WERI-Rb-1 (cell line): ENCODE measurements around the gene ADAMTS12.
"Not testable (repeated sequence)": the region's sequence is repeated elsewhere in the genome, so short reads cannot be mapped to it uniquely, and the experiment has no call there.

Source experiments
- DNase-seq: peaks from one replicate; pipeline ENCODE4 v3.0.0-alpha.2; 2020
- H3K27ac ChIP-seq: fragments of 250-450 bp; sonication (Bioruptor Pico); 2 replicates; pipeline ENCODE4 v1.5.1; 2020; ENCODE audit warnings: mild to moderate bottlenecking, moderate library complexity
- H3K27me3 ChIP-seq: fragments of 250-450 bp; sonication (Bioruptor Pico); 2 replicates; pipeline ENCODE4 v1.5.1; 2021; ENCODE audit warnings: mild to moderate bottlenecking, low read depth, moderate library complexity; ENCODE audit not compliant: insufficient read depth, severe bottlenecking
- H3K36me3 ChIP-seq: fragments of 250-450 bp; sonication (Bioruptor Pico); 2 replicates; pipeline ENCODE4 v1.5.1; 2020; ENCODE audit warnings: mild to moderate bottlenecking, moderate library complexity
- H3K4me3 ChIP-seq: 2 replicates; pipeline ENCODE4 v1.5.1; 2011; ENCODE audit warnings: low read depth, mild to moderate bottlenecking, control low read depth, low read length
- H3K9me3 ChIP-seq: fragments of 250-450 bp; sonication (Bioruptor Pico); 2 replicates; pipeline ENCODE4 v1.5.1; 2021; ENCODE audit warnings: mild to moderate bottlenecking, moderate library complexity; ENCODE audit not compliant: severe bottlenecking
- CTCF ChIP-seq: IDR thresholded peaks from 2 replicates; pipeline ENCODE4 v1.5.1; 2011; ENCODE audit warnings: low read depth, mild to moderate bottlenecking, control low read depth, inconsistent platforms, low read length

The ADAMTS12 gene

GRCh38 chr5:33886283-33886682 lies 5.5 kb downstream of the ADAMTS12 start:
- Histone ChIP-seq H3K9me3 (no peaks in the 10 kb centered on the region), H3K4me3 (no peak overlapping the region), H3K36me3 (no peaks in the 10 kb centered on the region), H3K27ac (no peak overlapping the region), H3K27me3 (peaks cover 88% of the 10 kb centered on the region)
- TF ChIP-seq CTCF, result no peak
- no peak for DNase-seq

- Histone ChIP-seq H3K4me3 (no peak overlapping the region), H3K27ac (no peak overlapping the region), H3K9me3 (no peaks in the 10 kb centered on the region), H3K36me3 (no peaks in the 10 kb centered on the region), H3K27me3 (peaks cover 87% of the 10 kb centered on the region)
- DNase-seq, result no peak
- TF ChIP-seq CTCF, result no peak
These were observed 6.1 kb downstream of the ADAMTS12 start for GRCh38 chr5:33885679-33886078.

DNA sequence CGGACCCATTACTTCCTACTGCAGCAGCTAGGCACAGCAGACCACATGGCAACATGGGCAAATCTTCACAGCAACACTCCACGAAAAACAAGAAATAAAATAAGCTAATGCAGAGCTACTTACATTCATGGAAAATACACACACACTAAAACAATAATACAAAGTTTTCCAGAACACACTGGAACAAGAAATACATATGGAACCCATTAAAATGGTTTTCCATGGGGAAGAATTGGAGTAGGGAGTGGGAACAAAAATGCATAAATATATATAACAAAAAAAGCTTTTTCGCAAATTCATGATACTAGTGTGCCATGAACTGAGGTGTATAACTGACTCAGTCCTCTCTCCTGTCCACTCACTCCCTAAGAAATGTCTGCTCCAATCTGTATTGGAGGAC lies 8.3 kb downstream of the ADAMTS12 start:
- Histone ChIP-seq H3K27ac (no peak overlapping the region), H3K9me3 (no peaks in the 10 kb centered on the region), H3K36me3 (no peaks in the 10 kb centered on the region), H3K4me3 (no peak overlapping the region), H3K27me3 (peaks cover 86% of the 10 kb centered on the region)
- TF ChIP-seq CTCF, result no peak
- no peak for DNase-seq

GRCh38 chr5:33880319-33880718 lies 11.5 kb downstream of the ADAMTS12 start:
- Histone ChIP-seq H3K9me3 (no peaks in the 10 kb centered on the region), H3K4me3 (no peak overlapping the region), H3K27me3 (peaks cover 68% of the 10 kb centered on the region), H3K36me3 (no peaks in the 10 kb centered on the region), H3K27ac (no peak overlapping the region)
- no peak for TF ChIP-seq CTCF
- DNase-seq, result no peak

GRCh38 chr5:33877449-33877848 lies 14.3 kb downstream of the ADAMTS12 start:
- Histone ChIP-seq H3K27me3 (peaks cover 71% of the 10 kb centered on the region), H3K4me3 (no peak overlapping the region), H3K9me3 (no peaks in the 10 kb centered on the region), H3K27ac (no peak overlapping the region), H3K36me3 (no peaks in the 10 kb centered on the region)
- TF ChIP-seq CTCF, result no peak
- DNase-seq, result no peak

- no peak overlapping the region for H3K4me3 ChIP-seq
- no peak overlapping the region for H3K27ac ChIP-seq
- TF ChIP-seq CTCF, result no peak
- H3K36me3 ChIP-seq, result no peaks in the 10 kb centered on the region
- H3K27me3 ChIP-seq, result peaks cover 8% of the 10 kb centered on the region
- DNase-seq, result no peak
- no peaks in the 10 kb centered on the region for H3K9me3 ChIP-seq
These were observed 24.5 kb downstream of the ADAMTS12 start for GRCh38 chr5:33867241-33867640.

- not testable (repeated sequence) for DNase-seq
These were observed 32.6 kb downstream of the ADAMTS12 start for GRCh38 chr5:33859177-33859576.

More at GRCh38 chr5:33859177-33859576, 32.6 kb downstream of the ADAMTS12 start:
- not testable (repeated sequence) for H3K27ac ChIP-seq, H3K9me3 ChIP-seq, H3K36me3 ChIP-seq, H3K4me3 ChIP-seq
- peaks cover 49% of the 10 kb centered on the region for H3K27me3 ChIP-seq
